Measurements from ENCODE around the gene TBK1. TPM values are rescaled to one million over a fixed set of nuclear protein-coding genes. Genes with fewer than 3 reads are reported as not detected.

Gene TBK1
- total and polyA plus RNA-seq, 7 donors, result 11.7 to 30.0 (median 23.5) TPM

DNA sequence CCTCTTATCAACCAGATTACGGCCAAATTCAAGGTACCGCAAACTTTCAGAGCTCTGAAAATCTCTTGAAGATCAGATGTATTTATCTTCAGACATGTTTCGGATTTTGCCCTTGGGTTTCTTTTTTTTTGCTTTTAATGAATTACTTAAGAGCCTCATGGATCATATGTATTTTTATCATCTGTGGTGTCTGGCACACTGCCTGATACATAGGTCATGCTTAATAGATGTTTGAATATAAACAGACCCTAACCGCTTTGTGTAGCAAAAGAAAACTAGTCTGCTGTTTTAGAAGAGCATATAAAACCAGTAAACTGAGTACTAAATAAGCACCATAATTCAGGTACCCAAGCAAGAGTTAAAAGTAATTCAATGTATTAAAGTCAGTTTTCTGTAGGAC is 20.1 kb upstream of the TBK1 start:
- H3K9me3 ChIP-seq, result no peaks in the 10 kb centered on the region
- no peak for TF ChIP-seq EP300 (IDR thresholded peaks at IDR 0.05)
- TF ChIP-seq POLR2AphosphoS5 (IDR thresholded peaks at IDR 0.05), result no peak
- no peak overlapping the region for H3K4me3 ChIP-seq
- peaks cover 5 to 100% (median 62%) of the 10 kb centered on the region in 4 donors for H3K36me3 ChIP-seq
- WGBS, 2 donors, result 94 to 98% methylated on average over 4 of the region's 4 CpGs
- no peaks in the 10 kb centered on the region for H3K4me1 ChIP-seq
- no peak for DNase-seq
- intact Hi-C loops (cut with DNase I), result no loop called here
- H3K27ac ChIP-seq, result no peak overlapping the region
- no peaks in the 10 kb centered on the region for H3K27me3 ChIP-seq

DNA sequence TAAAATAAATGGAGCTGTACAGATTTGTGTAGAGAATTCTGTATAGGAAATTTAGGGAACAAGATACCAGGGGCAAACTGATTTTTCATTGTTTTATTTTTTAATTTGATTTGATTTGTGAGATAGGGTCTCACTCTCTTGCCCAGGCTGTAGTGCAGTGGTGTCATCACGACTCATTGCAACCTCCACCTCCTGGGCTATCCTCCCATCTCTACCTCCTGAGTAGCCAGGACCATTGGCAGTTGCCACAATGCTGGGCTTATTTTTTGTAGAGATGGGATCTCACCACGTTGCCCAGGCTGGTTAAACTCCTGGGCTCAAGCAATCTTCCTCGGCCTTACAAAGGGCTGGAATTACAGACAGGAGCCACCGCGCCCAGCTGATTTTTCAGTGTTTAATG is 18.0 kb upstream of the TBK1 start:
- H3K36me3 ChIP-seq, result peaks cover 9 to 100% (median 56%) of the 10 kb centered on the region in 4 donors
- H3K9me3 ChIP-seq, result no peaks in the 10 kb centered on the region
- DNase-seq, result no peak
- H3K4me1 ChIP-seq, result no peaks in the 10 kb centered on the region
- no peaks in the 10 kb centered on the region for H3K27me3 ChIP-seq
- 83 to 96% methylated on average over 5 of the region's 5 CpGs for WGBS, 2 donors
- intact Hi-C loops (cut with DNase I), result no loop called here
- H3K27ac ChIP-seq, result no peak overlapping the region
- no peak for TF ChIP-seq POLR2A (IDR thresholded peaks at IDR 0.05)
- TF ChIP-seq, protein P1, sequence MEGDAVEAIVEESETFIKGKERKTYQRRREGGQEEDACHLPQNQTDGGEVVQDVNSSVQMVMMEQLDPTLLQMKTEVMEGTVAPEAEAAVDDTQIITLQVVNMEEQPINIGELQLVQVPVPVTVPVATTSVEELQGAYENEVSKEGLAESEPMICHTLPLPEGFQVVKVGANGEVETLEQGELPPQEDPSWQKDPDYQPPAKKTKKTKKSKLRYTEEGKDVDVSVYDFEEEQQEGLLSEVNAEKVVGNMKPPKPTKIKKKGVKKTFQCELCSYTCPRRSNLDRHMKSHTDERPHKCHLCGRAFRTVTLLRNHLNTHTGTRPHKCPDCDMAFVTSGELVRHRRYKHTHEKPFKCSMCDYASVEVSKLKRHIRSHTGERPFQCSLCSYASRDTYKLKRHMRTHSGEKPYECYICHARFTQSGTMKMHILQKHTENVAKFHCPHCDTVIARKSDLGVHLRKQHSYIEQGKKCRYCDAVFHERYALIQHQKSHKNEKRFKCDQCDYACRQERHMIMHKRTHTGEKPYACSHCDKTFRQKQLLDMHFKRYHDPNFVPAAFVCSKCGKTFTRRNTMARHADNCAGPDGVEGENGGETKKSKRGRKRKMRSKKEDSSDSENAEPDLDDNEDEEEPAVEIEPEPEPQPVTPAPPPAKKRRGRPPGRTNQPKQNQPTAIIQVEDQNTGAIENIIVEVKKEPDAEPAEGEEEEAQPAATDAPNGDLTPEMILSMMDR (IDR thresholded peaks at IDR 0.05), result no peak
- no peak for TF ChIP-seq POLR2AphosphoS5 (IDR thresholded peaks at IDR 0.05)
- no peak for TF ChIP-seq EP300 (IDR thresholded peaks at IDR 0.05)
- no peak overlapping the region for H3K4me3 ChIP-seq

DNA sequence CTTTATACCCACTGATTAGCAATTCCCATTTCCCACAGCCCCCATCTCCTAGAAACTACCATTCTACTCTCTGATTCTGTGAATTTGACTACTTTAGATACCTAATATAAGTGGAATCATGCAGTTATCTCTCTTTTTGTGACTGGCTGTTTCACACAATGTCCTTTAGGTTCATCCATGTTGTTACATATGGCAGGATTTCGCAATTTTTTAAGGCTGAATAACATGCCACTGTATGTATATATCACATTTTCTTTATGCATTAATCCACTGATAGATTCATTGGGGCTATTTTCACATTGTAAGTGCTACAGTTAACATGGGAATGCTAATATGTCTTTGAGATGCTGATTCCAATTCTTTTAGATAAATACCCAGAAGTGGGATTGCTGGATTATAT is 11.8 kb upstream of the TBK1 start:
- DNase-seq, result no peak
- H3K27ac ChIP-seq, result no peak overlapping the region
- WGBS, 2 donors, result 96 to 100% methylated on average over 1 of the region's 1 CpG
- H3K4me1 ChIP-seq, result no peaks in the 10 kb centered on the region
- no peak for TF ChIP-seq POLR2A (IDR thresholded peaks at IDR 0.05)
- no peak for TF ChIP-seq EP300 (IDR thresholded peaks at IDR 0.05)
- no peak for TF ChIP-seq POLR2AphosphoS5 (IDR thresholded peaks at IDR 0.05)
- TF ChIP-seq, protein P1 (IDR thresholded peaks at IDR 0.05), result no peak
- intact Hi-C loops (cut with DNase I), result no loop called here
- no peak overlapping the region for H3K4me3 ChIP-seq
- no peaks in the 10 kb centered on the region for H3K9me3 ChIP-seq
- peaks cover 9 to 95% (median 23%) of the 10 kb centered on the region in 4 donors for H3K36me3 ChIP-seq
- H3K27me3 ChIP-seq, result no peaks in the 10 kb centered on the region

DNA sequence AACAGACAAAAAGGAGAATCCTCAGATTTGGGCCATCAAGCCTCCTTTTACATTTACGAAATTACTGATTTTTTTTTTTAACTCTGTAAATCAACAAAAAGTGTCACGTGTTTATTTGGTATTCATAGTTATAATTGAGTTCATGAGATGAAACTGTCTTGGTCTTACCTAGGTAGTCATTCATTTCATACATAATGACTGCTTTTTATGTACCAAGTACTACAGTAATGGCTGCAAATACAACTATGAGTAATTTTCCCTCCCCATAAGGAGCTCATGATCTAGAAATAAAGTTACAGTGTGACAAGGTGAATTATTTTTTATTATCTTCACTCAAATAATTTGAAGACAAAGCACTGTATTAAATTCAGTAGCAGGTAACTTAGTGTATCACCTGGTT is 6.4 kb upstream of the TBK1 start:
- no peak overlapping the region for H3K4me3 ChIP-seq
- DNase-seq, result no peak
- H3K9me3 ChIP-seq, result no peaks in the 10 kb centered on the region
- TF ChIP-seq, protein P1 (IDR thresholded peaks at IDR 0.05), result no peak
- TF ChIP-seq POLR2A (IDR thresholded peaks at IDR 0.05) (no peak), POLR2AphosphoS5 (IDR thresholded peaks at IDR 0.05) (no peak), EP300 (IDR thresholded peaks at IDR 0.05) (no peak)
- intact Hi-C loops (cut with DNase I), result no loop called here
- 92 to 97% methylated on average over 2 of the region's 2 CpGs for WGBS, 2 donors
- no peaks in the 10 kb centered on the region for H3K4me1 ChIP-seq
- H3K27me3 ChIP-seq, result no peaks in the 10 kb centered on the region
- H3K36me3 ChIP-seq, result peaks cover 0 to 80% (median 4%) of the 10 kb centered on the region in 4 donors
- H3K27ac ChIP-seq, result no peak overlapping the region

DNA sequence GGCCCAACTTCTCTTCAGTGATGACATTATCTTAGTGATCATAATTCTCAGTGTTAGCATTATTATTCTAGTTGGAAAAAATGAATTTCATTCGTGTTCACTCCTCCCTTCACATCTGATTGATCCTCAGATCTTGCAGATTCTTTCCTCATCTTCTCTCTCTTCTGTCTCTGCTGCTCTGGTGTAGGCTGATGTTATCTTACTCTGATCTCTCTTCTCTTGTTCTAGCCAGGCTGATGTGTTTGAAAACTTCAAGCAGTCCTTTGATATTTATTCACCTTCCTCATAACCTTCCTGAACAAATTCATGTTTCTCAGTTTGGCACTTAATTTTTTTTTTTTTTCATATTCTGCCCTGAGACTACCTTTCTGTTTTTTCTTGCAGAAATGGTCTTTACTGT is 5.6 kb upstream of the TBK1 start:
- intact Hi-C loops (cut with DNase I), result no loop called here
- WGBS, 2 donors, result 57 to 74% methylated on average over 1 of the region's 1 CpG
- no peak for DNase-seq
- TF ChIP-seq EP300 (IDR thresholded peaks at IDR 0.05) (no peak), POLR2AphosphoS5 (IDR thresholded peaks at IDR 0.05) (no peak), POLR2A (IDR thresholded peaks at IDR 0.05) (no peak)
- TF ChIP-seq, protein P1 (IDR thresholded peaks at IDR 0.05), result no peak
- H3K4me1 ChIP-seq, result peaks cover 0 to 6% (median 5%) of the 10 kb centered on the region in 4 donors
- H3K36me3 ChIP-seq, result peaks cover 0 to 75% (median 4%) of the 10 kb centered on the region in 4 donors
- no peak overlapping the region for H3K27ac ChIP-seq
- H3K4me3 ChIP-seq, result no peak overlapping the region
- H3K9me3 ChIP-seq, result no peaks in the 10 kb centered on the region
- no peaks in the 10 kb centered on the region for H3K27me3 ChIP-seq
